Astrocyte of the spinal cord (primary cell): ENCODE data around the gene UBQLN1.
"Not testable (repeated sequence)": the region's sequence is repeated elsewhere in the genome, so short reads cannot be mapped to it uniquely, and the experiment has no call there.

Source experiments
- DNase-seq: peaks from one replicate; pipeline ENCODE4 v3.0.0; 2011; ENCODE audit warnings: low read depth, low spot score
- H3K4me3 ChIP-seq: 2 replicates; pipeline ENCODE4 v1.5.1; 2011; ENCODE audit warnings: low read depth, mild to moderate bottlenecking, low read length, moderate library complexity
- in situ Hi-C: cut with HindIII; loops from 2 replicates; pipeline ENCODE4 v1.10.0; 2017; ENCODE audit warnings: low sequenced_read_pairs
- TF ChIP-seq, protein P1 (sequence below): IDR thresholded peaks from 2 replicates; pipeline ENCODE4 v1.5.1; 2012; ENCODE audit warnings: low read depth, mild to moderate bottlenecking, low read length, inconsistent platforms

Gene UBQLN1

DNA sequence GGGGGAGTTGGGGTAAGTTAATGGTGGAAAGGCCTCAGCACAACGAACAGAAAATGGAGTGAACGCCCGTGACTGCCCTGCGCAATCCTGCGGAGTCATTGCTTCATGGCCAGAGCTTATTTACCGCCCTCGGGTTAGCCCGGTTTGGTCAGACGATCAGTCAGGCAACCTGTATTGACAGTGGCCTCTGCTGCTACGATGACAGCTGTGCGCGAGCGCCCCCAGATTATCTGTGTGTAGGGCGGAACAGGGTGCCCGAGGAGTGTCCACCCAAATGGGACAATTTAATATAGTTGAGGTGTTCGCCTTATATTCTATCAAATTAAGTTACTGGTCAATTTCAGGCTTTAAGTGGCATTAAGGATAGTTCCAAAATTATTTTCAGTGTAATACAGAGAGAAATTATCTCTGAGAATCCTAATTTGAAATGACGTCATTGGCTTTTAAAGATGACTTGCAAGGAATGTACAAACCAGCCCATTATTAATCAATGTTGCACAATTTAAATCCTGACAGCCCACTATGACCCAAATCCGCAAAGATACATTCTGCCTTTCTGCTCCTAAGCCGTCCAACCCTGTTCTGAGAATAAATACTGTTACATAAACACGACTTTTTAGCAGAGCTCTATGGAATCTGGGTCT, 879 bp upstream of the UBQLN1 start:
- TF ChIP-seq, protein P1, sequence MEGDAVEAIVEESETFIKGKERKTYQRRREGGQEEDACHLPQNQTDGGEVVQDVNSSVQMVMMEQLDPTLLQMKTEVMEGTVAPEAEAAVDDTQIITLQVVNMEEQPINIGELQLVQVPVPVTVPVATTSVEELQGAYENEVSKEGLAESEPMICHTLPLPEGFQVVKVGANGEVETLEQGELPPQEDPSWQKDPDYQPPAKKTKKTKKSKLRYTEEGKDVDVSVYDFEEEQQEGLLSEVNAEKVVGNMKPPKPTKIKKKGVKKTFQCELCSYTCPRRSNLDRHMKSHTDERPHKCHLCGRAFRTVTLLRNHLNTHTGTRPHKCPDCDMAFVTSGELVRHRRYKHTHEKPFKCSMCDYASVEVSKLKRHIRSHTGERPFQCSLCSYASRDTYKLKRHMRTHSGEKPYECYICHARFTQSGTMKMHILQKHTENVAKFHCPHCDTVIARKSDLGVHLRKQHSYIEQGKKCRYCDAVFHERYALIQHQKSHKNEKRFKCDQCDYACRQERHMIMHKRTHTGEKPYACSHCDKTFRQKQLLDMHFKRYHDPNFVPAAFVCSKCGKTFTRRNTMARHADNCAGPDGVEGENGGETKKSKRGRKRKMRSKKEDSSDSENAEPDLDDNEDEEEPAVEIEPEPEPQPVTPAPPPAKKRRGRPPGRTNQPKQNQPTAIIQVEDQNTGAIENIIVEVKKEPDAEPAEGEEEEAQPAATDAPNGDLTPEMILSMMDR = no peak
- in situ Hi-C loops = no loop called here
- no peak for DNase-seq
- H3K4me3 ChIP-seq = peak overlapping the region; percentile 65

DNA sequence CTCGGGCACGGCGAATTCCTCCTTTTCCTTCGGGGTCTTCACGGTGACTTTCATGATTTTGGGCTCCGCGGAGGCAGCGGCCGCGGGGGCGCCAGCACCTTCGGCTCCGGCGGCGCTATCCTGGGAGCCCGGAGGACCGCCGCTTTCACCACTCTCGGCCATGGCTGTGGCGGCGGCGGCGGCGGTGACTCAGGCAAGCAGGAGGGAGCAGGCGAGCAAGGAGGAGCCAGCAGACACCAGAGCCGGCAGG, 315 bp downstream of the UBQLN1 start:
- peak overlapping the region; percentile 65 for H3K4me3 ChIP-seq
- in situ Hi-C loops = no loop called here
- TF ChIP-seq, protein P1 = no peak
- DNase-seq = peak; percentile 84

DNA sequence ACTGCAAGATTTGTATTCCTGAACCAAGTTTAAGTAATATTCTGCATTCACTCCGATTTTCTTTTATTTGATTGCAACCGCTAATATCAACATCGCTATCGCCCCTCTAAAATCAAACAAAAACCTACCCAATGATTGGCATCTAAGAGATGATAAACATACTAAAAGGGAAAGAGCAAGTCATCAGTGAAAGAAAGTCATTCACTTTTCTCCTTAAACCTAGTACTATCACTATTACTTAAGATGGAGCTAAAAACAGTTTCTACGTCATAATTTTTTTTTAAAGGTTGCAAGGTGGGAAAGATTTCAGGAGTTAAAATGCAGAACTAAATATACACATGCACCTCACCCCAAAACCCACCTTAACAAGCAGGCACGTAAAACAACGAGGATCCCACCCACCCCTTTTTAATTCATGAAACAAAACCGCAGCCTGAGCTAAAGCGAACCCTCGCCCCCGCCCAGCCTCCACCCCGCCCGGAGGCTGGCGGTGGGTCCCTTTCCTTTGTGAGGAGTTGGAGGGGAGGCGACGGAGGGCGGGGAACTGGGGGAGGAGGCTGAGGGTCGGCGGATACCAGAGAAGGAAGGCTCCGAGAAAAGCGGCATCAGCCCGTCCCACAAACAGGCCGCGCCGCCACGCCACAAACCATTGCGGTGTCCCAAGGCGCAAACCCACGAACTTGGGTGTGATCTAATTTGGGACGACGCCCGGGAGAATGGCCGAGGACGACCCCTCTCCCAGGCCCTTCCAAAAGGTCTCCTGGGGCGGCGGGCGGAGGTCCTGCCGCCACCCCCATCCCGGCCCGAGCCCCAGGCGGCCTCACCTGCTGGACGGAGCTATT, 861 bp downstream of the UBQLN1 start:
- peak overlapping the region; percentile 65 for H3K4me3 ChIP-seq
- DNase-seq = peak; percentile 34
- in situ Hi-C loops = no loop called here

DNA sequence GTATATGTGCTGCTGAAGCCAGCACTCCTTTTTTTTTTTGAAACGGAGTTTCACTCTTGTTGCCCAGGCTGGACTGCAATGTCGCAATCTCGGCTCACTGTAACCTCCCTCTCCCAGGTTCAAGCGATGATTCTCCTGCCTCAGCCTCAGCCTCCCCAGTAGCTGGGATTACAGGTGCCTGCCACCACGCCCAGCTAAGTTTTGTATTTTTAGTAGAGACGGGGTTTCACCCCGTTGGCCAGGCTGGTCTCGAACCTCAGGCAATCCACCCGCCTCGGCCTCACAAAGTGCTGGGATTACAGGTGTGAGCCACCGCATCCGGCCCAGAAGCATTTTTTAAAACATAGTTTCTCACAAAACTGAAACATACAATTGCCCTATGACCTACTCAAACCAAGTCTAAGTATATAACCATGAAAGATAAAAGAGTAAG, 2.5 kb downstream of the UBQLN1 start:
- H3K4me3 ChIP-seq, DNase-seq, in situ Hi-C loops: not testable (repeated sequence)

More for the DNA sequence above, 861 bp downstream of the UBQLN1 start:
- TF ChIP-seq, protein P1 = no peak

DNA sequence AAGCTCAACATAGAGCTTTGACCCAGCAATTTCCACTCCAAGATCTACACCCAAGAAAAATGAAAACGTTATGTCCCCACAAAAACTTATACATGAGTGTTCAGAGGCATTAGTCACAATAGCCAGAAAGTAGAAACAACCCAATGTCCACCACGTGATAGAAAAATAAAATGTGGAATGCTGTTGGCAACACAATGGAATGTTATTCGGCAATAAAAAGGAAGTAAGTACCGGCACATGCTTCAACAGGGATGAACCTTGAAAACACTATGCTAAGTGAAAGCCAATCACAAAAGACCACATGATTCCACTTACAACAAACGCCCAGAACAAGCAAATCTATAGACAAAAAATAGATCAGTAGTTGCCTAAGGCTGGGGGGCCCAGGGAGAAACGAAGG, 6.0 kb downstream of the UBQLN1 start:
- no peak overlapping the region for H3K4me3 ChIP-seq
- DNase-seq = peak; percentile 75
- in situ Hi-C loops = no loop called here
- TF ChIP-seq, protein P1 = no peak

DNA sequence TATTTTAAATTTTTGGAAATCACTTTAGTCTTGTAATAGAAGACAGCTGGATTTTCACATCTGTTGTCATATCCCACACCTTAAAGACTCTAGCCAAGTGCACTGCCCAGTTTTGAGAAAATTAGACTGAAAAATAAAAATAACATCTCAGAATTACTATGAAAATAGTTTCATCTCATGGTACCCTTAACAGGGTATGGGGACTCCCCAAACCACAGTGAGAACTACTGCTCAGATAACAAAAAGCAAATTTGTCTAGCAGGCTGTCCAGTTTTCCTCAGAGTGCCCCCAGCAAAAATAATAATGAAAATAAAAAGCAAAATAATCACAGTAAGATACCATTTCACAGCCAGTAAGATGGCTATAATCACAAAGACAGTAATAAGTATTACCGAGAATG, 6.5 kb downstream of the UBQLN1 start:
- DNase-seq = no peak
- in situ Hi-C loops = no loop called here
- TF ChIP-seq, protein P1 = no peak
- no peak overlapping the region for H3K4me3 ChIP-seq

DNA sequence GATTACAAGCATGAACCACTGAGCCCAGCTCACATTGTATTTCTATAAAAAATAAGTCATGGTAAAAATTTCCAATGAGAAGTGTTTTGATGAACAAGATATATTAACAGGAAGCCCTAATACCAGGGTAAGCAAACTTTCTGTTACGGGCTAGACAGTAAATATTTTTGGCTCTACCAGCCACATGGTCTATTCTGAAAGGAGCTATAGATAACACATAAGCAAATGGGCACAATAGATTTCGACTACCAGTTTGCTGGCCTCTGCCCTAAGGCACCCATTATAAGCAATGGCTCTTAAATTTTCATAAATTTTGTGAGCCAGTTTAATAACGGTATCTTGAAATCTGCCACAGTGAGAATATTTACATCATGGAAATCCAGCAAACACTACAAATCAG, 8.1 kb downstream of the UBQLN1 start:
- in situ Hi-C loops = no loop called here
- DNase-seq = no peak
- TF ChIP-seq, protein P1 = no peak
- H3K4me3 ChIP-seq = no peak overlapping the region
